WI38 (cell line): ENCODE results near the gene TSHZ2.

Source experiments
- H3K4me3 ChIP-seq: 2 replicates; pipeline ENCODE4 v1.5.1; 2011; ENCODE audit warnings: low read depth, mild to moderate bottlenecking, control low read depth, low read length
- TF ChIP-seq, protein P1 (sequence below): IDR thresholded peaks from 2 replicates; pipeline ENCODE4 v1.5.1; 2012; ENCODE audit warnings: low read depth, mild to moderate bottlenecking, control low read depth, low read length

Gene TSHZ2

DNA sequence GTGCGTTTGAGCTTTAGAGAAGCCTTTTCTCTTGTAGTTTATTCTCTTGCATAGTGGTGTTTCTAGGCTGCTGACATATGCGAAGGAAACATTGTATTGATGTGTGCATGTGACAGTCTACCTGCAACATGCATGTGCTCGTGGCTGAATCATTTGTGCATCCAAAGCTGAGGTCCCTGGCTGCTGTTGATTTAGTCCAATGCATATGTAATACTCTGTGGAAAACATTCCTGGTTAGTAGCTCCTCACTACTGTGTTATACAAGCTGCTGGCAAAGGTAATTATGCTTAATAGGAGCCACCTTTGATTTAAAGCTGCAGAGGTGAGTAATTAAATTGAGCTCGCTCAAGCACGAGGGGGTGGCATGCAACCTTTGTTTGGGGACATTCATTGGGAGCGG, 24.5 kb downstream of the TSHZ2 start:
- H3K4me3 ChIP-seq: no peak overlapping the region
- TF ChIP-seq, protein P1, sequence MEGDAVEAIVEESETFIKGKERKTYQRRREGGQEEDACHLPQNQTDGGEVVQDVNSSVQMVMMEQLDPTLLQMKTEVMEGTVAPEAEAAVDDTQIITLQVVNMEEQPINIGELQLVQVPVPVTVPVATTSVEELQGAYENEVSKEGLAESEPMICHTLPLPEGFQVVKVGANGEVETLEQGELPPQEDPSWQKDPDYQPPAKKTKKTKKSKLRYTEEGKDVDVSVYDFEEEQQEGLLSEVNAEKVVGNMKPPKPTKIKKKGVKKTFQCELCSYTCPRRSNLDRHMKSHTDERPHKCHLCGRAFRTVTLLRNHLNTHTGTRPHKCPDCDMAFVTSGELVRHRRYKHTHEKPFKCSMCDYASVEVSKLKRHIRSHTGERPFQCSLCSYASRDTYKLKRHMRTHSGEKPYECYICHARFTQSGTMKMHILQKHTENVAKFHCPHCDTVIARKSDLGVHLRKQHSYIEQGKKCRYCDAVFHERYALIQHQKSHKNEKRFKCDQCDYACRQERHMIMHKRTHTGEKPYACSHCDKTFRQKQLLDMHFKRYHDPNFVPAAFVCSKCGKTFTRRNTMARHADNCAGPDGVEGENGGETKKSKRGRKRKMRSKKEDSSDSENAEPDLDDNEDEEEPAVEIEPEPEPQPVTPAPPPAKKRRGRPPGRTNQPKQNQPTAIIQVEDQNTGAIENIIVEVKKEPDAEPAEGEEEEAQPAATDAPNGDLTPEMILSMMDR: no peak

DNA sequence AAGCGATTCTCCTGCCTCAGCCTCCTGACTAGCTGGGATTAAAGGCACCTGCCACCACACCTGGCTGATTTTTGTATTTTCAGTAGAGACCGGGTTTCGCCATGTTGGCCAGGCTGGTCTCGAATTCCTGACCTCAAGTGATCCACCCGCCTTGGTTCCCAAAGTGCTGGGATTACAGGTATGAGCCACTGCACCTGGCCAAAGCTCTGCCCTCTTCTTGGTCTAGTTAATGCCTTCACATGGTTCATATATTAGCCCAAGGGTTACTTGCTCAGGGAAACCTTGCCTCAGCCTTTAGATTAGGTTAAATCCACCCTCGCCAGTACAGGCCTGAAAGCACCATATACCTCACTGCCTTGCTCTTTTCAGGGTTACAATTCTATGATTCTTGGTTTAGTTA, 26.1 kb downstream of the TSHZ2 start:
- H3K4me3 ChIP-seq: no peak overlapping the region
- TF ChIP-seq, protein P1: no peak

DNA sequence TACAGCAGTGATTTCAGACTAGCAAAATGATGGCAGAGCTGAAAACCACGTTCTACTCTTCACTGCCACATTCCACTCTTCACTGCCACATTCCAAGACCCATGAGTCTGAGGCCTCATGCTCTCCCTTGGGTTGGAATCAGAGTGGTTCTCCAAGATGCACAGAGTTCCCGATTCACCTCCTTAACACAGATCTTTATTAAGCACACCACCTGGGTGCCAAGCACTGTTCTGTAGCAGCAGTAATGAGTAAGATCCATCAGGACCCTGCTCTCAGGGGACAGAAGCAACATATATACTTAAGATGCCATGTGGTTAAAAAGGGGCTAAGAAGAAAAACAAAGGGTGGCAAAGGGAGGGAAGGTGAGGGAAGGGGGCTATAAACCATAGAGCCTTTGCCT, 26.9 kb downstream of the TSHZ2 start:
- H3K4me3 ChIP-seq: no peak overlapping the region
- TF ChIP-seq, protein P1: no peak

DNA sequence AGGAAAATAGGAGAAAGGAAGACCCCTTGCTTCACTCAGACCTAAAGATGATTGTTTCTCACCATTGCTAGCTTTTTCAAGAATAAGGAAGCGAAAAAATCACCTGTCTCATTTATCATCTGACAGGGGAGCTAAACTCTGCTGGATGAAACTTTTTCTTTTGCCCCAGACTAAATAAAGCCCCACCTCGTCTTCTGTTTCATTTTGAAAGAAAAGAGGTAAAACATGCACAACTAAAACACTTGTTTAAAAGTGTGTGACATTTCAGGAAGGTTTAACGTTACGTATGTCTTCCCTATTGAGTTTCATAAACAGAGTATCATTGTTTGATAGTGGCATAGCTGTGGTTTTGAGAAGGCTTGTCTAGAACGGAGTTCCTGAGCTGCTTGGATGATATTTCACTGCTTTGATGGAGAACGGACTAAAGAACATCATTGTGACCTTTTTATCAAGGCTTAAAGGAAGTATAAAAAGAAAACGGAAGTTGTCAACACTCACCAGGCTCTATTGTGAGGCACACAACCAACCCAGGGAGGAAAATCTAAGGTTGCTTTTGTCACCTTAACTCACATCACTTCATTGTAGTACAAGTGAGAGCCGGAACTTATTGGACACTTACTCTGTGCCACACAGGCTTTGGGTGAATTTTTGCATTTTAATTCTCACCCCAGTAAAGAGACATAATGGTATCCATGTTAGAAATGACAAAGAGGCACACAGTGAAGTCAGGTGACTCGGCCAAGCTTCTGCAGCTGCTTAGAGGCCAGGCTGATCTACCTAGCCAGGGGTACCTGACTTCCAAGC, 29.5 kb downstream of the TSHZ2 start:
- no peak overlapping the region for H3K4me3 ChIP-seq
- TF ChIP-seq, protein P1: no peak

DNA sequence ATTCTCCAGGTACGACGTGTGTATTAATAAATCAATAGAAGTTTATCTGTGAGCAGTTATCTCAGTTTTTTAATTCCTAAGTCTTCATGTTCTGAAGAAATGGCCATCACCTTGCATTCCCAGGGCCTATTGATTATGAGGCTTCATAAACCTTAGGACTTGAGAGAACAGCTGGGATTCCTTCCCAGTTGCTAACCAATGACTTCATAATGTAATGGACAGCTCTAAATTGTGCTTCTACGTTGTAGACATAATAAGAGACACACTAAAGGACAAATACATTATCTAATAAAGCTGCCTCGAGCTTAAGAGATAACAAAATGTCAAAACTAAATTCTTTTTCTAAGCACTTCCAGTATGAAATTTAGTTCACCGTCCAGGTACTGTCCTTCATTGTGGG, 30.6 kb downstream of the TSHZ2 start:
- TF ChIP-seq, protein P1: no peak
- H3K4me3 ChIP-seq: no peak overlapping the region

DNA sequence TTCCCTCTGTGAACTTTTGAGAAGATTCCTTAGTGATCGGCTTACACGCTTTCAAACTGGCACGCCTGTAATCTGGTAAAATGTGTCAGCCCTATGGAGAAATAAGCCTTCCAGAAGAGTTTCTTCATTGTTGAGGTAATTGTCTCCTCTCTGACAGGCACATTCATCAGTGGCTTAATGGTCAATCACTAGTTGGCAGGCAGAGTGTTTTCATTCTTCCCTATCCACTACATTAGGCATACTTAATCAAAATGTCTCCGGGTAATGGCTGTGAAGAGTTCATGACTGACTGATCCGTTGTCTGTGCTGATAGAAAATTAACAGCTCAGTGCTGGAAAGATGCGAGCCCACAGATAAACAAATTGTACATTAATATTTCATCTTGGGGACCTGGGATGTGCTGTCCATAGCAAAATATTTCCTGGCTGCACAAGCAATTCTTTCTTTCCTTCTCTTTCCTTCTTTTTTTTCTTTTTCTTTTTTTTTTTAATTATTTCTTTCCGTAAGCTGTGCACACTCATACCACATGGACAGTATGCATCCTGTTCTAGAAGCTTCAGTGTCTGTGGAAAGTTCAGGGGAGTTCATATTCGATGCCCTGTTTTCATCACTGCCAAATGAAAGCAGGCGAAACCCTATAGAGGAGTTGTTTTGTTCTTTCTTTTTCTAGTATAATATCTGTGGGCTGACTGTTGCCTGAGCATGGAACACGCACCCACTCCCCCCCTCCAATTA, 31.4 kb downstream of the TSHZ2 start:
- H3K4me3 ChIP-seq: no peak overlapping the region
- TF ChIP-seq, protein P1: no peak

DNA sequence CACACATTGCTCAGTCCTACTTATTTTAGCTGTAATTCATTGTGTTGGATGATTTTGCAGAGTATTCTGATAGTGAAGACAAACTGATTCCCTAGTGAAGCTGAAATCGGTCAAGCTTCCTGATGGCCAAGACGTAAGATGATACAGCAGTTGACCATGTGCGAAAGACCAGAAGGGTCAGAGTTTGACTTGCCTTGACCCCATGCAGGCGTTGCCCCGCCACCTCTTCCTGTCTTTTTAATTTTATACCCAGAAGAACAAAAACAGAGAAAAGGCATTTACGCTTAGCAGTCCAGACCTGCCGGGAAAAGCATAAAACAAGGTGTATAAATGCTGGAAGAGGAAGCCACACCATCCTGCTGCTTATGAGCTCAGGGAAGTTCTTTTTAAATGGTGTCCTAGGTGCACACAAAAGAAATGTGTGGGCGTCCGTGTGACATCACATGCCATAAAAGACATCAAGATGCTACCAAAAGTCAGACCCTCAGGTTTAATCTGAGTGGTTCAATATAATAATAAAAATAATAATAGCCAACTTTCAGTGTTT, 32.2 kb downstream of the TSHZ2 start:
- no peak overlapping the region for H3K4me3 ChIP-seq
- TF ChIP-seq, protein P1: no peak
